A673 (cell line): ENCODE data around the gene LARGE1.

Experiments used
- EZH2 ChIP-seq: fragments of 200-600 bp; sonication (generic); IDR thresholded peaks from 2 replicates; pipeline ENCODE4 v1.6.1; 2017; ENCODE audit warnings: borderline replicate concordance, low read depth, mild to moderate bottlenecking, mixed read lengths, antibody characterized with exemption, low read length; ENCODE audit not compliant: poor library complexity, severe bottlenecking
- TF ChIP-seq, protein P1 (sequence below): fragments of 300-800, 200-600 bp; sonication (generic); conservative IDR thresholded peaks from 2 replicates; pipeline ENCODE4 v1.5.1; 2017; ENCODE audit warnings: low read depth, mild to moderate bottlenecking, antibody characterized with exemption, low read length, moderate library complexity, mixed read lengths

- TF ChIP-seq, protein P1, sequence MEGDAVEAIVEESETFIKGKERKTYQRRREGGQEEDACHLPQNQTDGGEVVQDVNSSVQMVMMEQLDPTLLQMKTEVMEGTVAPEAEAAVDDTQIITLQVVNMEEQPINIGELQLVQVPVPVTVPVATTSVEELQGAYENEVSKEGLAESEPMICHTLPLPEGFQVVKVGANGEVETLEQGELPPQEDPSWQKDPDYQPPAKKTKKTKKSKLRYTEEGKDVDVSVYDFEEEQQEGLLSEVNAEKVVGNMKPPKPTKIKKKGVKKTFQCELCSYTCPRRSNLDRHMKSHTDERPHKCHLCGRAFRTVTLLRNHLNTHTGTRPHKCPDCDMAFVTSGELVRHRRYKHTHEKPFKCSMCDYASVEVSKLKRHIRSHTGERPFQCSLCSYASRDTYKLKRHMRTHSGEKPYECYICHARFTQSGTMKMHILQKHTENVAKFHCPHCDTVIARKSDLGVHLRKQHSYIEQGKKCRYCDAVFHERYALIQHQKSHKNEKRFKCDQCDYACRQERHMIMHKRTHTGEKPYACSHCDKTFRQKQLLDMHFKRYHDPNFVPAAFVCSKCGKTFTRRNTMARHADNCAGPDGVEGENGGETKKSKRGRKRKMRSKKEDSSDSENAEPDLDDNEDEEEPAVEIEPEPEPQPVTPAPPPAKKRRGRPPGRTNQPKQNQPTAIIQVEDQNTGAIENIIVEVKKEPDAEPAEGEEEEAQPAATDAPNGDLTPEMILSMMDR = no peak
- no peak for TF ChIP-seq EZH2
These were observed 498.4 kb downstream of the LARGE1 start for GRCh38 chr22:33421859-33422258.
